SU-DHL-6 (cell line): ENCODE results near the gene GPATCH8.

Source experiments
- H2AFZ ChIP-seq: fragments of 200-600 bp; sonication (generic); 2 replicates; pipeline ENCODE4 v1.6.1; 2014; ENCODE audit warnings: low read depth, mild to moderate bottlenecking, moderate library complexity, mixed read lengths, antibody characterized with exemption, low read length; ENCODE audit not compliant: severe bottlenecking
- H3F3A ChIP-seq: fragments of 200-600 bp; shearing (Covaris generic); 2 replicates; pipeline ENCODE4 v1.6.0; 2016; ENCODE audit warnings: antibody characterized with exemption, mild to moderate bottlenecking; ENCODE audit not compliant: insufficient read depth
- H3K27ac ChIP-seq: fragments of 200-600 bp; sonication (generic); 2 replicates; pipeline ENCODE4 v1.5.1; 2016; ENCODE audit warnings: low read depth, mild to moderate bottlenecking, low read length, moderate library complexity, mixed read lengths
- H3K27me3 ChIP-seq: fragments of 200-600 bp; sonication (generic), shearing (Covaris generic); 2 replicates; pipeline ENCODE4 v1.6.0; 2014; ENCODE audit warnings: mild to moderate bottlenecking, low read length
- H3K36me3 ChIP-seq: fragments of 200-600 bp; sonication (generic); 2 replicates; pipeline ENCODE4 v1.6.1; 2014; ENCODE audit warnings: mild to moderate bottlenecking, low read length, mixed read lengths
- H3K4me2 ChIP-seq: fragments of 300-600, 200-600 bp; shearing (Covaris generic), sonication (generic); 2 replicates; pipeline ENCODE4 v1.6.0; 2014; ENCODE audit warnings: low read length, low read depth, mild to moderate bottlenecking; ENCODE audit not compliant: poor library complexity, severe bottlenecking
- H3K4me3 ChIP-seq: fragments of 200-600 bp; sonication (generic); 2 replicates; pipeline ENCODE4 v1.5.1; 2014; ENCODE audit warnings: antibody characterized with exemption, low read length, mild to moderate bottlenecking, mixed read lengths; ENCODE audit not compliant: insufficient read depth, poor library complexity, severe bottlenecking
- H3K79me2 ChIP-seq: fragments of 200-600 bp; sonication (generic); 2 replicates; pipeline ENCODE4 v1.6.1; 2014; ENCODE audit warnings: mild to moderate bottlenecking, low read length, moderate library complexity; ENCODE audit not compliant: insufficient read depth
- H3K9ac ChIP-seq: fragments of 200-600 bp; sonication (generic); 2 replicates; pipeline ENCODE4 v1.7.0; 2014; ENCODE audit warnings: mild to moderate bottlenecking, low read length
- H3K9me2 ChIP-seq: fragments of 200-600 bp; sonication (generic); replicated peaks from 2 replicates; pipeline ENCODE4 v1.6.1; 2014; ENCODE audit warnings: low read length; ENCODE audit not compliant: insufficient read depth
- H3K9me3 ChIP-seq: fragments of 200-600 bp; sonication (generic); 2 replicates; pipeline ENCODE4 v1.6.1; 2014; ENCODE audit warnings: low read length, mixed read lengths; ENCODE audit not compliant: insufficient read depth
- H4K20me1 ChIP-seq: fragments of 200-600 bp; sonication (generic); 2 replicates; pipeline ENCODE4 v1.6.1; 2014; ENCODE audit warnings: low read depth, mild to moderate bottlenecking, antibody characterized with exemption, low read length, moderate library complexity, mixed read lengths
- CTCF ChIP-seq: fragments of 200-600 bp; sonication (generic); IDR thresholded peaks from one replicate; pipeline ENCODE4 v1.5.1; 2017; ENCODE audit warnings: antibody characterized with exemption, mild to moderate bottlenecking, low read length, moderate library complexity; ENCODE audit not compliant: insufficient read depth, poor library complexity, severe bottlenecking
- EZH2phosphoT487 ChIP-seq: fragments of 200-600 bp; sonication (generic), shearing (Covaris generic); conservative IDR thresholded peaks from 2 replicates; pipeline ENCODE4 v1.6.1; 2018; ENCODE audit warnings: mild to moderate bottlenecking, antibody characterized with exemption, low read length, moderate library complexity, mixed read lengths

Gene GPATCH8

DNA sequence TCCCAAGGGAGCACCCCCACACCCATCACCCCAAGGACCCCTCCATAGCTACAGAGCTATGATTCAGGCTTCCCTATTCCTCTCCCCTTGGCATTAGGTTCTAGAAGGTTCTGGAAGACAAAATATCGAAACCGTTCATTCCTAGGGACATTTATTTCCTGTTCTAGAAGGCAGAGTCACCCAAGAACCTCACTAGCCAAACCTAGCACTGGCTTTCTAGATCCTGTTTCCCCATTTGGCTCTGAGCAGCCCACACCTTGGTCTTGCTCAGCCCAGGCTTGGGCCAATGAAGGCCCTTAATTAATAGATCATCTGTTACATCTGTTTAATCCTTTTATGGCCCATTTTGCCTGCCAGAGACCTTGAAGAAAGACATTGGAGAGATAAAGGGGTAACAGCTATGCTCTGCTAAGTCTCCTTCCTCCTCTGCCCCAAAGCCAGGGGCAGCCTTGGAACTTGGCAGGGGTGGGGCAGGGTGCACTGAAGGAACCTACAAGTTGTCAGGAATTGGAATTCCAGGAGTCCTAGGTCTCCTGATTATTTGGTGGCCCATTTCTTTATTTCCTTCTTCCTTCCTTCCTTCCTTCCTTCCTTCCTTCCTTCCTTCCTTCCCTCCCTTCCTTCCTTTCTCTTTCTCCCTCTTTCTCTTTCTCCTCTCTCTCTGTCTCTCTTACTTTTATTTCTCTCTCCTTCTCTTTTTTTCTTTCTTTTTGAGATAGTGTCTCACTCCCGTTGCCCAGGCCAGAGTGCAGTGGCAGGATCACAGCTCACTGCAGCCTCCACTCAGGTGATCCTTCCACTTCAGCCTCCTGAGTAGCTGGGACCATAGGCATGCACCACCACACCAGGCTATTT lies 45.4 kb upstream of the GPATCH8 start:
- no peak overlapping the region for H3K9ac ChIP-seq
- no peak overlapping the region for H3K4me3 ChIP-seq
- H3K4me2 ChIP-seq = no peak overlapping the region

GRCh38 chr17:44547625-44548267 lies 44.5 kb upstream of the GPATCH8 start:
- Histone ChIP-seq H3K27ac (no peak overlapping the region), H3K27me3 (no peaks in the 10 kb centered on the region), H3K79me2 (no peaks in the 10 kb centered on the region), H3K36me3 (no peaks in the 10 kb centered on the region), H4K20me1 (no peaks in the 10 kb centered on the region), H3K9me3 (no peaks in the 10 kb centered on the region), H3K4me3 (no peak overlapping the region), H3F3A (no peaks in the 10 kb centered on the region), H2AFZ (no peak overlapping the region), H3K4me2 (no peak overlapping the region), H3K9me2 (no peaks in the 10 kb centered on the region), H3K9ac (no peak overlapping the region)
- TF ChIP-seq EZH2phosphoT487 = no peak
- no peak for TF ChIP-seq CTCF

More for the DNA sequence above, 45.4 kb upstream of the GPATCH8 start:
- H3K79me2 ChIP-seq = no peaks in the 10 kb centered on the region
- no peaks in the 10 kb centered on the region for H3K36me3 ChIP-seq
- H3K9me2 ChIP-seq = no peaks in the 10 kb centered on the region
- H4K20me1 ChIP-seq = no peaks in the 10 kb centered on the region
- no peak overlapping the region for H3K27ac ChIP-seq
- no peak overlapping the region for H2AFZ ChIP-seq
- H3K9me3 ChIP-seq = no peaks in the 10 kb centered on the region
- H3K27me3 ChIP-seq = no peaks in the 10 kb centered on the region
- TF ChIP-seq EZH2phosphoT487 = no peak
- no peak for TF ChIP-seq CTCF
- H3F3A ChIP-seq = no peaks in the 10 kb centered on the region

DNA sequence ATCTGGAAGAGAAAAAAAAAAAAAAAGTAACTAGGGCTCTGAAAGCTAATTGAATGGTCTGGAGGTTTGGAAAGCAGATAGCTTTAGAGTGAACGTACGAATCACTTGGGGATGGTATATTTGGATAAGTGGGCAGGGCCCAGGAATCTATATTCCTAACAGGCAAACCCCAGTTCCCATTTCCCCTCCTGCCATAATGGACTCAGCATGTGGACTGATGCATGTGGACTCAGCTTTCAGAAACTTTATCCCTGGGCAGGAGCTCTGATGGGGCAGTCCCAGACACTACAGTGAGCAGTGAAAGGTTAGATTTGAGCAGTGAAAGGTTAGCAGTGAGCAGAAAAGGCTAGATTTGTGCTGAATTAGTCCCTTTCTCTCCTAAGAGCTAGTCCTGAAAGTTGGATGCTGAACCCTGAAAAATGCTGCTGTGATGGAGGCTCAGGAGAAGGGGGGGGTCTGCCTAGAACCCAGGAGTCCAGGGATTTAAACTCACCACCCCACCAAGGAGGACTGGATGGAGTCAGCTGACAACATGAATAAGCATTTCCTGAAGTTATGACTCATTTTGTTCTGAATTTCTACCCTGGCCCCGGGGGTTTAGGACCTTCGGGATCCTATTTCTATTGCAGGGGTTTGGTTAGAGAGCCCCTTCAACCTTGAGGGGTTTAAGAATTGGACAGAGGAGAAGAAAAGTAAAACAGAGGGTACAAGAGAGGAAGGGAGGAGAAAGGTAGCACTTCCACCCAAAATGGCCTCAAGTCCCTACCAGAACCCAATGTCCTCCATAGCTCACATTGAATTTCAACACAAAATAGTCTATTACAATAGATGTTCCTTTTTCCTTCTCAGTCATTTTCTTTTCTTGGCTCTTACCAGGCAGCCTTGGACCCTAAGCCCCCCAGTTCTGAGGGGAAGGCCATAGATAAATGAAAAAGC lies 43.7 kb upstream of the GPATCH8 start:
- Histone ChIP-seq H3K27me3 (no peaks in the 10 kb centered on the region), H3K9me3 (no peaks in the 10 kb centered on the region), H3K79me2 (no peaks in the 10 kb centered on the region), H3K36me3 (no peaks in the 10 kb centered on the region), H3K4me2 (no peak overlapping the region), H3K9ac (no peak overlapping the region), H2AFZ (no peak overlapping the region), H3K4me3 (no peak overlapping the region), H3K27ac (no peak overlapping the region), H3F3A (no peaks in the 10 kb centered on the region), H4K20me1 (no peaks in the 10 kb centered on the region), H3K9me2 (no peaks in the 10 kb centered on the region)
- TF ChIP-seq CTCF (no peak), EZH2phosphoT487 (no peak)
